ENCODE data around the gene MYO1G.
A peak's percentile ranks its signal among the peaks of the same experiment; 100 is the strongest.

Gene MYO1G

GRCh38 chr7:44965937-44966730, 12.7 kb downstream of the MYO1G start:
- DNase-seq, result peak in 1 of 2 experiments; percentile 22

- DNase-seq, result peak in 1 of 2 experiments; percentile 19
Measured at GRCh38 chr7:44965441-44965903, 13.3 kb downstream of the MYO1G start.

- DNase-seq, result peak in 1 of 2 experiments; percentile 21
Measured at GRCh38 chr7:44964831-44965440, 13.9 kb downstream of the MYO1G start.

GRCh38 chr7:44964384-44964830, 14.4 kb downstream of the MYO1G start:
- peak; percentile 37 to 42 for DNase-seq

- DNase-seq, result peak in 1 of 2 experiments; percentile 24
Measured at GRCh38 chr7:44963364-44964290, 15.2 kb downstream of the MYO1G start.

- peak in 1 of 2 experiments; percentile 35 for DNase-seq
Measured at GRCh38 chr7:44962483-44963251, 16.1 kb downstream of the MYO1G start.

- DNase-seq, result peak in 1 of 2 experiments; percentile 32
Measured at GRCh38 chr7:44961844-44962482, 16.9 kb downstream of the MYO1G start.

GRCh38 chr7:44960011-44960580, 18.7 kb downstream of the MYO1G start:
- DNase-seq, result peak; percentile 32 to 38

GRCh38 chr7:44959433-44959951, 19.3 kb downstream of the MYO1G start:
- DNase-seq, result peak; percentile 51 to 64

- DNase-seq, result no peak
Measured at GRCh38 chr7:44958645-44959344, 20.0 kb downstream of the MYO1G start.

GRCh38 chr7:44956157-44956766, 22.6 kb downstream of the MYO1G start:
- peak in 1 of 2 experiments; percentile 26 for DNase-seq

- no peak for DNase-seq
Measured at GRCh38 chr7:44955733-44956132, 23.1 kb downstream of the MYO1G start.

- DNase-seq, result peak in 1 of 2 experiments; percentile 30
Measured at GRCh38 chr7:44953156-44953555, 25.7 kb downstream of the MYO1G start.

- DNase-seq, result no peak
Measured at GRCh38 chr7:44949303-44949702, 29.5 kb downstream of the MYO1G start.

- no peak for DNase-seq
Measured at GRCh38 chr7:44945479-44945878, 33.3 kb downstream of the MYO1G start.

GRCh38 chr7:44944821-44945220, 34.0 kb downstream of the MYO1G start:
- no peak for DNase-seq

- DNase-seq, result no peak
Measured at GRCh38 chr7:44943631-44944030, 35.2 kb downstream of the MYO1G start.

GRCh38 chr7:44937426-44937825, 41.4 kb downstream of the MYO1G start:
- no peak for DNase-seq

- DNase-seq, result no peak
Measured at GRCh38 chr7:44936322-44936721, 42.5 kb downstream of the MYO1G start.

GRCh38 chr7:44935583-44935982, 43.2 kb downstream of the MYO1G start:
- no peak for DNase-seq

Measured in activated T-cell treated with anti-CD3 and anti-CD28 coated beads, Interleukin-2, amount 50 U/mL, for 48 hours (primary cell).